Esophagus squamous epithelium (tissue), 5 donors: ENCODE data around the gene MYH15. TPM values are rescaled to one million over a fixed set of nuclear protein-coding genes. Genes with fewer than 3 reads are reported as not detected.

ENCODE experiments used
- DNase-seq: peaks from one replicate; lab custom pipeline; 2025; lab: John Stamatoyannopoulos, UW
- H3K27ac ChIP-seq, 4 donors: fragments of 200-600 bp; sonication (generic); one replicate each; pipeline ENCODE4 v1.5.1; 2016 to 2019; ENCODE audit warnings: mild to moderate bottlenecking in 1 of 4
- H3K27me3 ChIP-seq, 4 donors: fragments of 200-600 bp; sonication (generic); 1 replicate in 3 of 4; 2 replicates in 1 of 4; pipeline versions ENCODE4 v1.5.1 to v1.6.0; 2017 to 2021; ENCODE audit warnings: antibody characterized with exemption in 1 of 4
- H3K36me3 ChIP-seq, 3 donors: fragments of 200-600 bp; sonication (generic); one replicate each; pipeline ENCODE4 v1.5.1; 2016 to 2019
- H3K4me1 ChIP-seq, 3 donors: fragments of 200-600 bp; sonication (generic); one replicate each; pipeline ENCODE4 v1.5.1; 2017 to 2019
- H3K4me3 ChIP-seq, 4 donors: fragments of 200-600 bp; sonication (generic); 1 replicate in 3 of 4; 2 replicates in 1 of 4; pipeline ENCODE4 v1.5.1; 2016 to 2019; ENCODE audit warnings: mild to moderate bottlenecking in 2 of 4, moderate library complexity in 1 of 4
- H3K9me3 ChIP-seq, 3 donors: fragments of 200-600 bp; sonication (generic); one replicate each; pipeline ENCODE4 v1.5.1; 2016 to 2019
- POLR2A ChIP-seq, 4 donors: fragments of 450-650 bp; IDR thresholded peaks; one replicate each; pipeline ENCODE4 v1.6.1; 2017; ENCODE audit warnings: antibody characterized with exemption in 4 of 4, mild to moderate bottlenecking in 4 of 4, moderate library complexity in 3 of 4
- WGBS, 2 donors: methylation state at CpG; one replicate each; pipeline ENCODE4 v1.1.5; 2018; 5-methylcytosine and 5-hydroxymethylcytosine counted together
- intact Hi-C: fragments of 100-400 bp; cut with DNase I; formaldehyde crosslinking; loops from one replicate; pipeline ENCODE4 v1.15.0; 2022
- total RNA-seq, 4 donors: library from RNA; depleted of rRNA; stranded (reverse); fragments of >200 nt; gene quantifications; one replicate each; pipeline ENCODE4 v1.1.0, GENCODE V29; 2016
- TF ChIP-seq, protein P1 (sequence below), 6 experiments: fragments of 450-650 bp in 4 of 6; fragments of 200-600 bp in 2 of 6; sonication (generic) in 2 of 6; IDR thresholded peaks; one replicate each; pipeline ENCODE4 v1.5.1; 2016 to 2019; ENCODE audit warnings: antibody characterized with exemption in 6 of 6, mild to moderate bottlenecking in 4 of 6, moderate library complexity in 4 of 6
- donor health status: DM: yes; HTN: yes; CAD: no.

The MYH15 gene
- total RNA-seq, 4 donors from 2014 or later = under 0.01 TPM; not detected in 3

GRCh38 chr3:108394016-108394415 is 116.4 kb downstream of the MYH15 start:
- H3K36me3 ChIP-seq = no peaks in the 10 kb centered on the region
- H3K27ac ChIP-seq = no peak overlapping the region
- 50 to 70% methylated on average over 1 of the region's 2 CpGs for WGBS, 2 donors
- no peaks in the 10 kb centered on the region for H3K27me3 ChIP-seq
- no peak overlapping the region for H3K4me3 ChIP-seq
- TF ChIP-seq, protein P1, sequence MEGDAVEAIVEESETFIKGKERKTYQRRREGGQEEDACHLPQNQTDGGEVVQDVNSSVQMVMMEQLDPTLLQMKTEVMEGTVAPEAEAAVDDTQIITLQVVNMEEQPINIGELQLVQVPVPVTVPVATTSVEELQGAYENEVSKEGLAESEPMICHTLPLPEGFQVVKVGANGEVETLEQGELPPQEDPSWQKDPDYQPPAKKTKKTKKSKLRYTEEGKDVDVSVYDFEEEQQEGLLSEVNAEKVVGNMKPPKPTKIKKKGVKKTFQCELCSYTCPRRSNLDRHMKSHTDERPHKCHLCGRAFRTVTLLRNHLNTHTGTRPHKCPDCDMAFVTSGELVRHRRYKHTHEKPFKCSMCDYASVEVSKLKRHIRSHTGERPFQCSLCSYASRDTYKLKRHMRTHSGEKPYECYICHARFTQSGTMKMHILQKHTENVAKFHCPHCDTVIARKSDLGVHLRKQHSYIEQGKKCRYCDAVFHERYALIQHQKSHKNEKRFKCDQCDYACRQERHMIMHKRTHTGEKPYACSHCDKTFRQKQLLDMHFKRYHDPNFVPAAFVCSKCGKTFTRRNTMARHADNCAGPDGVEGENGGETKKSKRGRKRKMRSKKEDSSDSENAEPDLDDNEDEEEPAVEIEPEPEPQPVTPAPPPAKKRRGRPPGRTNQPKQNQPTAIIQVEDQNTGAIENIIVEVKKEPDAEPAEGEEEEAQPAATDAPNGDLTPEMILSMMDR (IDR thresholded peaks at IDR 0.05) = no peak
- no peak for TF ChIP-seq POLR2A (IDR thresholded peaks at IDR 0.05)
- no peaks in the 10 kb centered on the region for H3K9me3 ChIP-seq
- DNase-seq = no peak
- intact Hi-C loops = no loop called here
- peaks cover 0 to 26% (median 4%) of the 10 kb centered on the region in 3 donors for H3K4me1 ChIP-seq

- Histone ChIP-seq H3K36me3 (no peaks in the 10 kb centered on the region), H3K9me3 (no peaks in the 10 kb centered on the region), H3K27ac (no peak overlapping the region), H3K27me3 (no peaks in the 10 kb centered on the region), H3K4me3 (no peak overlapping the region), H3K4me1 (peaks cover 0 to 26% (median 4%) of the 10 kb centered on the region in 3 donors)
- intact Hi-C loops = no loop called here
- WGBS, 2 donors = 100% methylated on average over 2 of the region's 3 CpGs
- DNase-seq = no peak
- no peak for TF ChIP-seq POLR2A (IDR thresholded peaks at IDR 0.05)
- TF ChIP-seq, protein P1 (IDR thresholded peaks at IDR 0.05) = no peak
These were observed 117.1 kb downstream of the MYH15 start for GRCh38 chr3:108393128-108393900.

- H3K27ac ChIP-seq = peak overlapping the region in 2 of 4 donors; percentile 33 to 47
- peaks cover 0 to 26% (median 4%) of the 10 kb centered on the region in 3 donors for H3K4me1 ChIP-seq
- H3K27me3 ChIP-seq = no peaks in the 10 kb centered on the region
- WGBS, 2 donors = 19 to 43% methylated on average over 3 of the region's 3 CpGs
- intact Hi-C loops = no loop called here
- H3K36me3 ChIP-seq = no peaks in the 10 kb centered on the region
- no peak for TF ChIP-seq POLR2A (IDR thresholded peaks at IDR 0.05)
- TF ChIP-seq, protein P1 (IDR thresholded peaks at IDR 0.05) = no peak
- H3K9me3 ChIP-seq = no peaks in the 10 kb centered on the region
- DNase-seq = no peak
- no peak overlapping the region for H3K4me3 ChIP-seq
These were observed 118.3 kb downstream of the MYH15 start for GRCh38 chr3:108391917-108392593.

DNA sequence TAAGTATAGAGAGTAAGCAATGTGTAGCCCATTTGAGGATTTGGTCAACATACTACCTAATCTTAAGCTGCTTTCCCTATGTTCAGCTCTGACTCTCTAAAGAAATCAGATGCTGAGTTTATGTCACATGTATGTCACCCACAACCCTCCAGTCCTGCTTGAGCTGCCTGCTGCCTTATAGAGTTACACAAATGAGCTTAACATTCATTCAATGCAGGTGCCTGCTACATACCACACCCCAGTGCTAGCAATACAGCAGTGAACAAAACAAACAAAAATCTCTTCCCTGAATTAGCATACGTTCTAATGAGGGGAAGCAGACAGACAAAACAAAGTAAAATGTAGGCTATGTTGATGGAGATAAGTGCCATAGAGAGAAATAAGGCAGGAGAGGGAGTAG is 121.0 kb downstream of the MYH15 start:
- H3K4me3 ChIP-seq = no peak overlapping the region
- no peak overlapping the region for H3K27ac ChIP-seq
- no peaks in the 10 kb centered on the region for H3K27me3 ChIP-seq
- 53 to 62% methylated on average over 1 of the region's 1 CpG for WGBS, 2 donors
- TF ChIP-seq, protein P1 (IDR thresholded peaks at IDR 0.05) = no peak
- TF ChIP-seq POLR2A (IDR thresholded peaks at IDR 0.05) = no peak
- no peak for DNase-seq
- no peaks in the 10 kb centered on the region for H3K36me3 ChIP-seq
- H3K4me1 ChIP-seq = peaks cover 0 to 26% (median 4%) of the 10 kb centered on the region in 3 donors
- no peaks in the 10 kb centered on the region for H3K9me3 ChIP-seq
- intact Hi-C loops = no loop called here
